Nephron progenitor cell (in vitro differentiated cells): ENCODE measurements around the gene HOXC4.

ENCODE experiments used
- DNase-seq: peaks from one replicate; pipeline ENCODE4 v3.0.0; 2021
- H3K27ac Mint-ChIP-seq: 2 replicates; pipeline ENCODE4 v1.8.0; 2021; ENCODE audit warnings: mild to moderate bottlenecking, moderate library complexity, mixed read lengths
- H3K27me3 Mint-ChIP-seq: 2 replicates; pipeline ENCODE4 v1.8.0; 2021; ENCODE audit warnings: mild to moderate bottlenecking, low read depth, mixed read lengths; ENCODE audit not compliant: poor library complexity
- H3K36me3 Mint-ChIP-seq: 2 replicates; pipeline ENCODE4 v1.8.0; 2021; ENCODE audit warnings: low read depth, mixed read lengths
- H3K4me1 Mint-ChIP-seq: 2 replicates; pipeline ENCODE4 v1.8.0; 2021; ENCODE audit warnings: mixed read lengths
- H3K4me3 Mint-ChIP-seq: 2 replicates; pipeline ENCODE4 v1.8.0; 2021; ENCODE audit warnings: mild to moderate bottlenecking, moderate library complexity, mixed read lengths
- H3K9me3 Mint-ChIP-seq: 2 replicates; pipeline ENCODE4 v1.8.0; 2021; ENCODE audit warnings: mild to moderate bottlenecking, moderate library complexity, mixed read lengths
- TF ChIP-seq, protein P1 (sequence below): fragments of 200-600 bp; sonication (generic); IDR thresholded peaks from 2 replicates; pipeline ENCODE4 v1.5.0; 2021; ENCODE audit warnings: antibody characterized with exemption

HOXC4 gene

DNA sequence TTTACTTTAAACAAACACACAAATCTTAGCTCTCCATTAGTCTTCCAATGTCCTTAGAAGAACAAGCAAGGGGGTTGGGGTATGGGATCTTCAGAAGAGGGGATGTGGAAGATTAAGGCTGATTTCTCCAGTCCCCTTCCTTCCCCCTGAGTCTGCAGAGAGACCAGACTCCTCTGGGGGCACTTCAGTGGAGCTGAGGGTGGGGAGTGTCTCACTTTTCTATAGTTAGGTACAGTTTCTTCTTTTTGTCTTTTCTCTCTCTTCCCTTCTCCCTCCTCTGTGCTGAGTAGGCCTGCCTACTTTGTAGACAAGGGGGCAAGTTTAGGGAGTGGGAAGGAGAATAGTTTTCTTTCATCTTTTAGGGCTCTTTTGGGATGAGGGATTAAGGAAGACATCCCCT is 2.5 kb downstream of the HOXC4 start:
- H3K4me3 Mint-ChIP-seq: peak overlapping the region; percentile 61
- TF ChIP-seq, protein P1, sequence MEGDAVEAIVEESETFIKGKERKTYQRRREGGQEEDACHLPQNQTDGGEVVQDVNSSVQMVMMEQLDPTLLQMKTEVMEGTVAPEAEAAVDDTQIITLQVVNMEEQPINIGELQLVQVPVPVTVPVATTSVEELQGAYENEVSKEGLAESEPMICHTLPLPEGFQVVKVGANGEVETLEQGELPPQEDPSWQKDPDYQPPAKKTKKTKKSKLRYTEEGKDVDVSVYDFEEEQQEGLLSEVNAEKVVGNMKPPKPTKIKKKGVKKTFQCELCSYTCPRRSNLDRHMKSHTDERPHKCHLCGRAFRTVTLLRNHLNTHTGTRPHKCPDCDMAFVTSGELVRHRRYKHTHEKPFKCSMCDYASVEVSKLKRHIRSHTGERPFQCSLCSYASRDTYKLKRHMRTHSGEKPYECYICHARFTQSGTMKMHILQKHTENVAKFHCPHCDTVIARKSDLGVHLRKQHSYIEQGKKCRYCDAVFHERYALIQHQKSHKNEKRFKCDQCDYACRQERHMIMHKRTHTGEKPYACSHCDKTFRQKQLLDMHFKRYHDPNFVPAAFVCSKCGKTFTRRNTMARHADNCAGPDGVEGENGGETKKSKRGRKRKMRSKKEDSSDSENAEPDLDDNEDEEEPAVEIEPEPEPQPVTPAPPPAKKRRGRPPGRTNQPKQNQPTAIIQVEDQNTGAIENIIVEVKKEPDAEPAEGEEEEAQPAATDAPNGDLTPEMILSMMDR: no peak
- no peaks in the 10 kb centered on the region for H3K27me3 Mint-ChIP-seq
- H3K27ac Mint-ChIP-seq: peak overlapping the region; percentile 64
- no peaks in the 10 kb centered on the region for H3K9me3 Mint-ChIP-seq
- H3K36me3 Mint-ChIP-seq: peaks cover 30% of the 10 kb centered on the region
- no peak for DNase-seq
- peaks cover 100% of the 10 kb centered on the region for H3K4me1 Mint-ChIP-seq

DNA sequence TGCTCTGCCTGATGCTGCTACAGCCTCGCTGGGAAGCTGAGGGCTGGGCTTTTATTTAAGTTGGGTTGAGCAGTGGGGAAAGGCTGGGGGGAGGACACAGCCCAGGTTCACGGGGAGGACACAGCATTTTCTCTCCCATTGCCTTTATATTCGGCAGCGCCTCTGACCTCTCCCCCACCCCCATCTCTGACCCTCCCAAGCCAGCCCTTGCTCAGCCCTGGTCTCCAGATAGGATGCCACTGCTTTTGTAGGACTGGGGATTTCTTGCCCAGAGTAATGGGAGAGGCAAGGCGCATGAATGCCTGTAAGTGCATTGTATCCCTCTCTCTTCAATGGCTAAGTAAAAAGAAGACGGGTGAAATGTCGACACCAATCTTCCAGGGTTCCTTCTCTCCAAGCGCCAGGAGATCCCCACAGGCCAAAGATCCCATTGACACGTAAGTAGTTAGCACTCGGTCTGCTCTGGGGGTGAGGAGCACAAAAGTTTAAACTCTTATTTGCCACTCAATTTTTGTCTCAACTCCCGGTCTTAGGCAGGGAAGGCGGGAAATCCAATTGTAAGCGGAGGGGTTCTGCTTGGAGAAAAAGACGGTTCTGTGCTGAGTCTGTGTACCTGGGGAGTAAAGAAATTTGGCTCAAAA is 4.6 kb downstream of the HOXC4 start:
- peaks cover 100% of the 10 kb centered on the region for H3K4me1 Mint-ChIP-seq
- peak overlapping the region; percentile 95 for H3K27ac Mint-ChIP-seq
- peak; percentile 37 for DNase-seq
- TF ChIP-seq, protein P1: no peak
- no peaks in the 10 kb centered on the region for H3K9me3 Mint-ChIP-seq
- peaks cover 3% of the 10 kb centered on the region for H3K27me3 Mint-ChIP-seq
- H3K4me3 Mint-ChIP-seq: peak overlapping the region; percentile 76
- H3K36me3 Mint-ChIP-seq: peaks cover 41% of the 10 kb centered on the region

DNA sequence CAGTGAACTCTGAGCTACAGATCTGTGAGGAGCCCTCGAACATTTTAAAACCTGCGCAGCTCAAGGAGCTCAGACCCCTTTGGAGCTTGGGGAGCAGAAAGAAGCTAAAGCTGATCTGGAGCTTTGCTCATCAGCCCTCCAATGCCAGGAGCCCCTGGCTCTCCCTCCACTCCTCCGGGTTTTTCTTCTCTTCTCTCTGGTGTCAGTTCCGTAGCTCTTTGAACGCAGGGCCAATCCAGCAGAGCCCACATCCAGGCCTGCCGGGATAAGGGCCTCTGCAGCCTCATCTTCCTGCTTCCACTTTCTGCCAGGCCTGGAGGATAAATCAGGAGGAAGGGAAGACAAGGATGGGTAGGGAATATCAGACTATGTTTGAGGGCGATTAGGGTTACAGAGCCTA is 6.0 kb downstream of the HOXC4 start:
- Mint-ChIP-seq H3K4me1 (peaks cover 86% of the 10 kb centered on the region), H3K9me3 (no peaks in the 10 kb centered on the region), H3K4me3 (peak overlapping the region; percentile 76), H3K27ac (peak overlapping the region; percentile 95), H3K27me3 (peaks cover 3% of the 10 kb centered on the region), H3K36me3 (peaks cover 47% of the 10 kb centered on the region)
- TF ChIP-seq, protein P1: no peak
- no peak for DNase-seq

DNA sequence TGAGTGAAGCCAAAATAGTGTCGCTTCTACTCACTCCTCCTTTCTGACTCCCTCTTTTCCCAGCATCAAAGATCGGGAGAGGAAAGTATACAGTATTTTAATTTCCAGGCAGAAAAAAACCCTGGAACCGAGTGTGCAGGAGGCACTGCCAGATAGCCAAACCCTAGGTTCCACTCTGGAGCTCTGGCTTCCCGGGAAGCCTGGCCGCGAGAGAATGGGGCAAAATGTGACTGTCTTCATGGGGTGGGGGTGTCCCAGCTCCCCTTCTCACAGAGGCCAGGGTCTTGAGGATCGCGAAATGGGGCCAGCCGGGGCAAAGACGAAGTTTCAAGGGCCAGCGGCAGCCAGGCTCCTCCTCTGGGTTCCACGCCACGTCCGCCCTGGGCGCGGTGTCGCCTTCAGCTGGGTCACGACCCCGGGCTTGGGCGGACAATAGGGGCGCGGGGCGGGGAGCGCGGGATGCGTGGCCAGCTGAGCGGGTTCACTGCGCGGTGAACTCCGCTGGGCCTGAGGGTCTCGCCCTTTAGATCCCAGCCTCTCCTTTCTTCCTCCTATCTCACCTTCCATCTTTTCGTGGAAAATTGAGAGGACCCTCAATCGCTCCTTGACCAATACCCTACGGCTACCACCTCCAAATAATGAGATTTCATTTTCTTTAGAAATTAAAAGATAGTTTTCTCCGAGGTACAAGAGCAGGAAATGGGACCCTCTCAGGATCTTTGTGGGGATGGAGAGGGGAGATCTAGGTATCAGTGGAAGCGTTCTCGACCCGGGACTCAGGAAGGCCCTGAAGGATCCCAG is 6.7 kb downstream of the HOXC4 start:
- DNase-seq: peak; percentile 63
- peak overlapping the region; percentile 95 for H3K27ac Mint-ChIP-seq
- peaks cover 41% of the 10 kb centered on the region for H3K36me3 Mint-ChIP-seq
- H3K4me1 Mint-ChIP-seq: peaks cover 79% of the 10 kb centered on the region
- H3K4me3 Mint-ChIP-seq: peak overlapping the region; percentile 76
- H3K9me3 Mint-ChIP-seq: no peaks in the 10 kb centered on the region
- peaks cover 3% of the 10 kb centered on the region for H3K27me3 Mint-ChIP-seq
- TF ChIP-seq, protein P1: no peak

GRCh38 chr12:54060975-54061778 is 7.5 kb downstream of the HOXC4 start:
- TF ChIP-seq, protein P1: no peak
- H3K4me1 Mint-ChIP-seq: peaks cover 71% of the 10 kb centered on the region
- H3K9me3 Mint-ChIP-seq: no peaks in the 10 kb centered on the region
- peaks cover 39% of the 10 kb centered on the region for H3K36me3 Mint-ChIP-seq
- H3K4me3 Mint-ChIP-seq: peak overlapping the region; percentile 47
- no peak for DNase-seq
- H3K27me3 Mint-ChIP-seq: peaks cover 3% of the 10 kb centered on the region
- peak overlapping the region; percentile 49 for H3K27ac Mint-ChIP-seq
